ENCODE results near the gene MRM3.

GRCh38 chr17:841313-841712, 59.2 kb downstream of the MRM3 start:
- TF ChIP-seq POLR2A (IDR thresholded peaks at IDR 0.05): no peak
- TF ChIP-seq CTCF (IDR thresholded peaks at IDR 0.05): no peak
- TF ChIP-seq EP300 (IDR thresholded peaks at IDR 0.05): no peak
- no peak for TF ChIP-seq POLR2AphosphoS5 (IDR thresholded peaks at IDR 0.05)

All from gastroesophageal sphincter (tissue), 3 donors.